Measurements from ENCODE around the gene ABR. TPM values are rescaled to one million over a fixed set of nuclear protein-coding genes. Genes with fewer than 3 reads are reported as not detected.
"Not testable (repeated sequence)": the region's sequence is repeated elsewhere in the genome, so short reads cannot be mapped to it uniquely, and the experiment has no call there.

Gene ABR
- polyA plus RNA-seq, 3 donors, result 55.2 to 63.0 (median 58.7) TPM

GRCh38 chr17:1203967-1204291 lies 24.1 kb upstream of the ABR start:
- DNase-seq, result no peak

GRCh38 chr17:1203111-1203966 lies 23.6 kb upstream of the ABR start:
- no peak for DNase-seq

GRCh38 chr17:1202291-1202690 lies 22.5 kb upstream of the ABR start:
- DNase-seq, result no peak

GRCh38 chr17:1201132-1201702 lies 21.4 kb upstream of the ABR start:
- DNase-seq, result no peak

GRCh38 chr17:1199271-1199743 lies 19.5 kb upstream of the ABR start:
- not testable (repeated sequence) for DNase-seq

GRCh38 chr17:1197781-1198490 lies 18.2 kb upstream of the ABR start:
- DNase-seq, result no peak

- no peak for DNase-seq
Observed at GRCh38 chr17:1197379-1197778, 17.6 kb upstream of the ABR start.

GRCh38 chr17:1196946-1197345 lies 17.2 kb upstream of the ABR start:
- DNase-seq, result no peak

GRCh38 chr17:1192911-1193699 lies 13.3 kb upstream of the ABR start:
- no peak for DNase-seq

- no peak for DNase-seq
Observed at GRCh38 chr17:1190751-1191331, 11.1 kb upstream of the ABR start.

GRCh38 chr17:1188812-1189504 lies 9.2 kb upstream of the ABR start:
- no peak for DNase-seq

- DNase-seq, result peak; percentile 85
Observed at GRCh38 chr17:1186923-1187771, 7.4 kb upstream of the ABR start.

- DNase-seq, result no peak
Observed at GRCh38 chr17:1186214-1186820, 6.5 kb upstream of the ABR start.

- no peak for DNase-seq
Observed at GRCh38 chr17:1183171-1183873, 3.5 kb upstream of the ABR start.

- DNase-seq, result no peak
Observed at GRCh38 chr17:1182811-1183170, 3.0 kb upstream of the ABR start.

GRCh38 chr17:1181753-1182137 lies 2.0 kb upstream of the ABR start:
- no peak for DNase-seq

- DNase-seq, result no peak
Observed at GRCh38 chr17:1180958-1181752, 1.4 kb upstream of the ABR start.

GRCh38 chr17:1179112-1179817 lies 516 bp downstream of the ABR start:
- no peak for DNase-seq

Measured in renal pelvis (tissue), 4 donors.